Trophoblast cell (in vitro differentiated cells and primary cell): ENCODE measurements around the gene MTUS2.
A peak's percentile ranks its signal among the peaks of the same experiment; 100 is the strongest.

Experiments used
- DNase-seq, 2 donors: peaks; one replicate each; pipeline ENCODE4 v3.0.0-alpha.2; 2016
- H2AFZ ChIP-seq: 2 replicates; pipeline ENCODE4 v1.6.1; 2013; ENCODE audit warnings: low read length, moderate library complexity, mild to moderate bottlenecking; ENCODE audit not compliant: insufficient read depth, poor library complexity
- H2AK5ac ChIP-seq: 2 replicates; pipeline ENCODE4 v1.6.1; 2013; ENCODE audit warnings: mild to moderate bottlenecking, low read length
- H2BK120ac ChIP-seq: 2 replicates; pipeline ENCODE4 v1.6.1; 2013; ENCODE audit warnings: low read length, mild to moderate bottlenecking, moderate library complexity; ENCODE audit not compliant: insufficient read depth, poor library complexity
- H2BK12ac ChIP-seq: 2 replicates; pipeline ENCODE4 v1.6.1; 2013; ENCODE audit warnings: mild to moderate bottlenecking, low read length, moderate library complexity
- H2BK5ac ChIP-seq: 2 replicates; pipeline ENCODE4 v1.6.1; 2013; ENCODE audit warnings: low read length, low read depth, moderate library complexity, mild to moderate bottlenecking; ENCODE audit not compliant: poor library complexity
- H3K14ac ChIP-seq: 2 replicates; pipeline ENCODE4 v1.6.1; 2013; ENCODE audit warnings: mild to moderate bottlenecking, low read length
- H3K18ac ChIP-seq: 2 replicates; pipeline ENCODE4 v1.6.1; 2013; ENCODE audit warnings: mild to moderate bottlenecking, low read length
- H3K23ac ChIP-seq: 2 replicates; pipeline ENCODE4 v1.6.1; 2013; ENCODE audit warnings: low read length
- H3K27ac ChIP-seq: 2 replicates; pipeline ENCODE4 v1.5.1; 2013; ENCODE audit warnings: low read depth, mild to moderate bottlenecking, inconsistent platforms, low read length, moderate library complexity
- H3K27me3 ChIP-seq: 2 replicates; pipeline ENCODE4 v1.6.1; 2013; ENCODE audit warnings: inconsistent platforms, mild to moderate bottlenecking, low read length, moderate library complexity; ENCODE audit not compliant: insufficient read depth
- H3K36me3 ChIP-seq, 2 experiments: 1 replicate in 1 of 2; 2 replicates in 1 of 2; pipeline ENCODE4 v1.6.1; 2013; ENCODE audit warnings: low read length in 2 of 2, mild to moderate bottlenecking in 2 of 2, moderate library complexity in 1 of 2; ENCODE audit not compliant: insufficient read depth in 2 of 2, control insufficient read depth in 1 of 2
- H3K4ac ChIP-seq: 2 replicates; pipeline ENCODE4 v1.6.1; 2013; ENCODE audit warnings: low read depth, mild to moderate bottlenecking, low read length, moderate library complexity
- H3K4me1 ChIP-seq, 2 experiments: 1 replicate in 1 of 2; 2 replicates in 1 of 2; pipeline ENCODE4 v1.6.1; 2013; ENCODE audit warnings: low read length in 2 of 2, mild to moderate bottlenecking in 2 of 2, moderate library complexity in 1 of 2; ENCODE audit not compliant: insufficient read depth in 2 of 2, control insufficient read depth in 1 of 2
- H3K4me2 ChIP-seq: 2 replicates; pipeline ENCODE4 v1.6.1; 2013; ENCODE audit warnings: inconsistent platforms, mild to moderate bottlenecking, low read length, moderate library complexity
- H3K4me3 ChIP-seq: 2 replicates; pipeline ENCODE4 v1.5.1; 2013; ENCODE audit warnings: mild to moderate bottlenecking, low read depth, low read length, inconsistent platforms
- H3K79me1 ChIP-seq: one replicate; pipeline ENCODE4 v1.6.1; 2013; ENCODE audit warnings: low read length
- H3K79me2 ChIP-seq: 2 replicates; pipeline ENCODE4 v1.6.1; 2013; ENCODE audit warnings: low read length, mild to moderate bottlenecking; ENCODE audit not compliant: control insufficient read depth, insufficient read depth, poor library complexity
- H3K9ac ChIP-seq: 2 replicates; pipeline ENCODE4 v1.6.1; 2013; ENCODE audit warnings: mild to moderate bottlenecking, low read length
- H3K9me3 ChIP-seq: 2 replicates; pipeline ENCODE4 v1.6.1; 2013; ENCODE audit warnings: low read depth, mild to moderate bottlenecking, control low read depth, inconsistent platforms, low read length; ENCODE audit not compliant: insufficient read depth
- H4K12ac ChIP-seq: 2 replicates; pipeline ENCODE4 v1.6.1; 2013; ENCODE audit warnings: low read depth, mild to moderate bottlenecking, low read length, moderate library complexity
- H4K8ac ChIP-seq: 2 replicates; pipeline ENCODE4 v1.6.1; 2013; ENCODE audit warnings: low read depth, mild to moderate bottlenecking, low read length, moderate library complexity
- H4K91ac ChIP-seq: one replicate; pipeline ENCODE4 v1.6.1; 2013; ENCODE audit warnings: low read depth, mild to moderate bottlenecking, low read length, moderate library complexity
- WGBS: extraction: QIAGEN DNeasy Blood & Tissue Kit; methylation state at CpG from one replicate; pipeline ENCODE4 v1.1.7; 2013; ENCODE audit warnings: missing lambda C conversion rate; ENCODE audit not compliant: insufficient read length, insufficient coverage; ENCODE audit errors: extremely low coverage; 5-methylcytosine and 5-hydroxymethylcytosine counted together

Gene MTUS2

GRCh38 chr13:29136341-29136740, 316.2 kb downstream of the MTUS2 start:
- H3K79me1 ChIP-seq = no peaks in the 10 kb centered on the region
- no peak overlapping the region for H4K91ac ChIP-seq
- no peak overlapping the region for H3K18ac ChIP-seq
- no peak overlapping the region for H3K4me3 ChIP-seq
- no peak for DNase-seq
- no peak overlapping the region for H2AK5ac ChIP-seq
- H3K4me2 ChIP-seq = no peak overlapping the region
- no peak overlapping the region for H2BK120ac ChIP-seq
- no peak overlapping the region for H3K14ac ChIP-seq
- no peak overlapping the region for H3K4ac ChIP-seq
- no peak overlapping the region for H2AFZ ChIP-seq
- no peaks in the 10 kb centered on the region for H3K36me3 ChIP-seq
- no peaks in the 10 kb centered on the region for H3K27me3 ChIP-seq
- H4K12ac ChIP-seq = no peak overlapping the region
- H3K27ac ChIP-seq = no peak overlapping the region
- H3K4me1 ChIP-seq = peaks cover 4 to 6% of the 10 kb centered on the region in 2 experiments
- no peak overlapping the region for H3K23ac ChIP-seq
- WGBS = no CpG with 5 or more reads among the region's 2 CpGs
- H4K8ac ChIP-seq = no peak overlapping the region
- no peaks in the 10 kb centered on the region for H3K79me2 ChIP-seq
- no peak overlapping the region for H2BK12ac ChIP-seq
- no peaks in the 10 kb centered on the region for H3K9me3 ChIP-seq
- H3K9ac ChIP-seq = no peak overlapping the region
- no peak overlapping the region for H2BK5ac ChIP-seq

DNA sequence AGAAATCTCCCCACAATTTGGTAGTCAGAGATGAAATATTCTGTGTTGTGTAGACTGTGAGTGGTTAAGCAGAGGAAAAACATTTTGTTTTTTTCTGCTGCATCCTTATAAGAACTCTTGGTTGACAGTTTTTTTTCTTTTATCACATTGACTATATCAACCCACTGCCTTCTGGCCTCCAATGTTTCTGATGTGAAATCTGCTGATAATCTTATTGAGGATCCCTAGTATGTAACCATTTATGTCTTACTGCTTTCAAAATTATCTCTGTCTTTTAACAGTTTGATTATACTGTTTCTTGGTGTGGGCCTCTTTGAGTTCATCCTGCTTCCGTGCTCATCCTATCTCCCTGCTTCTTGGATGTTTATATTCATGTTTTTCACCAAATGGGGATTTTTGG, 316.9 kb downstream of the MTUS2 start:
- Histone ChIP-seq H4K12ac (no peak overlapping the region), H3K79me2 (no peaks in the 10 kb centered on the region), H3K14ac (no peak overlapping the region), H3K4me3 (no peak overlapping the region), H3K9ac (no peak overlapping the region), H3K23ac (no peak overlapping the region), H2BK12ac (no peak overlapping the region), H4K91ac (no peak overlapping the region), H3K18ac (no peak overlapping the region), H3K79me1 (no peaks in the 10 kb centered on the region), H2BK5ac (no peak overlapping the region), H4K8ac (no peak overlapping the region), H3K4me1 (peaks cover 4 to 6% of the 10 kb centered on the region in 2 experiments), H3K36me3 (no peaks in the 10 kb centered on the region), H3K9me3 (no peaks in the 10 kb centered on the region), H3K4ac (no peak overlapping the region), H3K27me3 (no peaks in the 10 kb centered on the region), H2AK5ac (no peak overlapping the region), H2AFZ (no peak overlapping the region), H2BK120ac (no peak overlapping the region), H3K27ac (no peak overlapping the region), H3K4me2 (no peak overlapping the region)
- no peak for DNase-seq
- no CpG with 5 or more reads among the region's 1 CpG for WGBS

DNA sequence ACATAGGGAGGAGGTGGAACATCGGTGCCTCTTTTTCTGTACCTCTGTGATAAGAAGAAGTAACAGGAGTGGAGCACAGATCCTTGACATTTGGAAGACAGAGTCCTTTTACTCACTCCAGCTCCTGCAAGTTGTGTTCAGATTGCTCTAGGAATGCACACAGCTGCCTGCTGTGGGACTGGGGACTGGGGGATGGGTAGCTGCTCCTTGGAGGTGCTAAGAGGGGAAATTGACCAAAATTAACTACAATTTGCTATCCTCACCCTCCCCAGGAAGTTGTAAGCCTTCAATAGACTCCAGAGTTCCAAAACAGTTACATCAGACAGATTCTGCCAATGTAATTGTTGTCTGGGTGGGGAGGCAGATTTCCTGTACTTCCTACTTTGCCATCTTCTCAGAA, 317.9 kb downstream of the MTUS2 start:
- Histone ChIP-seq H3K14ac (no peak overlapping the region), H3K27me3 (no peaks in the 10 kb centered on the region), H4K8ac (no peak overlapping the region), H2BK5ac (no peak overlapping the region), H2BK12ac (no peak overlapping the region), H3K36me3 (no peaks in the 10 kb centered on the region), H4K91ac (no peak overlapping the region), H4K12ac (no peak overlapping the region), H3K18ac (no peak overlapping the region), H3K23ac (no peak overlapping the region), H3K9ac (no peak overlapping the region), H2AFZ (no peak overlapping the region), H3K4me1 (peaks cover 4 to 6% of the 10 kb centered on the region in 2 experiments), H3K79me1 (no peaks in the 10 kb centered on the region), H3K4me3 (no peak overlapping the region), H3K9me3 (no peaks in the 10 kb centered on the region), H2BK120ac (peak overlapping the region; percentile 22), H2AK5ac (no peak overlapping the region), H3K4me2 (no peak overlapping the region), H3K27ac (no peak overlapping the region), H3K4ac (no peak overlapping the region), H3K79me2 (no peaks in the 10 kb centered on the region)
- DNase-seq = no peak
- WGBS = no CpG with 5 or more reads among the region's 1 CpG

- WGBS = no CpG with 5 or more reads among the region's 4 CpGs
- DNase-seq = peak; percentile 84 to 95
- H3K9me3 ChIP-seq = no peaks in the 10 kb centered on the region
- H3K4me2 ChIP-seq = peak overlapping the region; percentile 15
- H2BK12ac ChIP-seq = no peak overlapping the region
- no peak overlapping the region for H2AK5ac ChIP-seq
- no peak overlapping the region for H3K14ac ChIP-seq
- H3K27ac ChIP-seq = no peak overlapping the region
- no peak overlapping the region for H3K23ac ChIP-seq
- no peak overlapping the region for H4K12ac ChIP-seq
- no peak overlapping the region for H2AFZ ChIP-seq
- H3K4me3 ChIP-seq = no peak overlapping the region
- no peak overlapping the region for H2BK120ac ChIP-seq
- no peaks in the 10 kb centered on the region for H3K79me2 ChIP-seq
- H4K8ac ChIP-seq = no peak overlapping the region
- no peak overlapping the region for H3K9ac ChIP-seq
- no peak overlapping the region for H3K4ac ChIP-seq
- H3K36me3 ChIP-seq = no peaks in the 10 kb centered on the region
- no peak overlapping the region for H3K18ac ChIP-seq
- no peak overlapping the region for H4K91ac ChIP-seq
- H3K79me1 ChIP-seq = no peaks in the 10 kb centered on the region
- H3K27me3 ChIP-seq = no peaks in the 10 kb centered on the region
- peaks cover 4 to 6% of the 10 kb centered on the region in 2 experiments for H3K4me1 ChIP-seq
- no peak overlapping the region for H2BK5ac ChIP-seq
Measured at GRCh38 chr13:29140277-29140676, 320.1 kb downstream of the MTUS2 start.
